Forelimb muscle (tissue), 1 donor: ENCODE results near the gene OR8B12. TPM values are rescaled to one million over a fixed set of nuclear protein-coding genes. Genes with fewer than 3 reads are reported as not detected.
"Not testable (repeated sequence)": the region's sequence is repeated elsewhere in the genome, so short reads cannot be mapped to it uniquely, and the experiment has no call there.

Experiments used
- DNase-seq: peaks from one replicate; pipeline ENCODE4 v3.0.0-alpha.2; 2013; ENCODE audit warnings: low read depth
- polyA plus RNA-seq: library from polyadenylated mRNA; unstranded; fragments of 120-200 nt; gene quantifications from one replicate; pipeline ENCODE4 v1.2.1, GENCODE V29; 2013; ENCODE audit not compliant: insufficient read length

Gene OR8B12
- polyA plus RNA-seq, 1 donor: not detected

DNA sequence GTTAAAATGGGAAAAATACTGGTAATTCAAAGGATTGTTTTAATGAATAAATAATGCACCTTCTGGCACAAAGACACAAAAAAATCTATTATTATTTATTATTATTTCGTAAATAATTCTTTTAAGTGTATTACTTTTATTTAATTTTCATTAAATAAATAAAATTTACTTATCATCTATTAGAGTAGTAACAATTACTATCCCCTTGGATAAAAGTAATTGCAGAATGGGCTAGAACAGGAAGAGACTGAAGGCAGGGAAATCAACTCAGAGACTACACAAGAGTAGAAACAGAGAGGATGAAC, 23.0 kb downstream of the OR8B12 start:
- no peak for DNase-seq

DNA sequence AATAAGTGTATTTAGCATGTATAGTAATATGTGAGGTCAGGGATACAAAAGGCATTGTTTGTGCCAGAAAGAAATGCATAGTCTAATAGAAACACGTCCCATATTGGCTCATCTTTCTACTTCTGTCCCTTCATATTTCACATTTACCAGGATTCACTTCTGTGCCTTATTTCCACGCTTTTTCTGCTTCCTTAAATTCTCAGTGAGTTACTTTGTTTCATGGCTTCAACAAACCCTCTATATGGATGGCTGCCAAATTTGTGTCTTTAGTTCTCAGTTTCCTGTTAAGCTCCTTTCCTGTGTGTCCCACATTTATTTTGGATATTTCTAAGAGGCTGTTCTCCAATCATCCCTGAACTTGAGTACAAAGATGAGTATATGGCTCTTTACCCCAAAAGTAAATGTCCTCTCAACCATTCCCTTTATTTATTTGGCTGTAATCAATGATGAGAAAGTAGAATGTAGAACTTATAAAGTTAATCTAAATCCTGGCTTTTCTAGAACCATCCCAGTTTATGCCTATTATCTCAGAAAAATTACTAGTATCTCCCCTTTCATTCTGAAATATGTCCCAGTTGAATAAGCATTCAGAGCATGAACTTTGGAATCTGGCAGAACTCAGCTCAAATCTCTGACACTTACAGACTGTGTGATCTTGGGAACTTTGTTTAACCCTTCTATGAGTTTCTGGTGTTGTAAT, 23.5 kb downstream of the OR8B12 start:
- DNase-seq: no peak

DNA sequence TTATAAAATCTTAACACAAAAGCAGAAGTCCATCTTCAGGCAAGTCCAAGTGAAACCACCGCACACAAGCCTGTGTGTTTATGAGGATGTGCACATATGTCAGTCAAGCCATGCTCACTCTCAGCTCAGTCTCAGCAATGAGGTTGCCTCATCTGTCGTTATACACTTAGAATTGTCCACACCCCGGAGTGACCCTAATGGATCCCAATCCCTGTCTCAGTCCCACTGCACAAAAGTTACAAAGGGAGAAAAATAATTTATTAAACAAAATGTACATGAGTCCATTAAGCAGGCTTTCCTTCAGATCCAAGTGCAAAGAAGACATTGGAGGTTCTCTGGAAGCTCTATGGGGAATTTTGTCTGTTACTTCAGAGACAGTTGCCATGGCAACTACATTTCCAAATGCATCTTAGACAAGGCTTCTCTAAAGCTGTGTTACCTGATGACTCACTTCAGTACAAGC, 24.4 kb downstream of the OR8B12 start:
- DNase-seq: no peak

DNA sequence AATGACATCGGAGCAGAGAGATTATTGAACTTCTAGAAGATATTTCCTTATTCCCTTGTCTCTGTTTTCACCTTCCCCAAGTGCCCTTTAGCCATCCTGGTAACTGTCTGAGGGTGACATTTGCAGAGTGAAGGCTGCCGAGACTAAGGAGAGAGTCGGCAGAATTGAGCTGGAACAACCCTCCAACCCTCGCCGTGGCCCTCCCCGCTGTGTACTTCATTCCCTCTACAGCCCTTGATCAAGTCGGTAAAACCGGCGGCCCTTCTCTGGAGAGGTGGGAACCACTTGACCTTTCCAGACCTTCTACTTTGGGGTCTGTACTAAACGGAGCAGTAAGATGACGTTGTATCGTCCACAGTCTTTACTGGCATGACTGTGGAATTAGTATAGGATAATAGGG, 26.1 kb downstream of the OR8B12 start:
- no peak for DNase-seq

DNA sequence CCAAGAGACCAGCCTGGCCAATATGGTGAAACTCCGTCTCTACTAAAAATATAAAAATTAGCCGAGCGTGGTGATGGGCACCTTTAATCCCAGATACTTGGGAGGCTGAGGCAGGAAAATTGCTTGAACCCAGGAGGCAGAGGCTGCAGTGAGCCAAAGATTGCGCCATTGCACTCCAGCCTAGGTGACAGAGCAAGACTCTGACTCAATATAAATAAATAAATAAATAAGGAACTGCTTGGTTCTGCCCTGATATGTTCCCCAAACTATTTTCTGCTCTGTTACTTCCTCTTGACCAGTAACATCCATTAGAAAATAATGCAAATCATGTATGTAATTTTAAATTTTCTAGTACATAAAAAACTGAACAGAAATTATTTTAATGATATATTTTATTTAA, 28.8 kb downstream of the OR8B12 start:
- DNase-seq: not testable (repeated sequence)

DNA sequence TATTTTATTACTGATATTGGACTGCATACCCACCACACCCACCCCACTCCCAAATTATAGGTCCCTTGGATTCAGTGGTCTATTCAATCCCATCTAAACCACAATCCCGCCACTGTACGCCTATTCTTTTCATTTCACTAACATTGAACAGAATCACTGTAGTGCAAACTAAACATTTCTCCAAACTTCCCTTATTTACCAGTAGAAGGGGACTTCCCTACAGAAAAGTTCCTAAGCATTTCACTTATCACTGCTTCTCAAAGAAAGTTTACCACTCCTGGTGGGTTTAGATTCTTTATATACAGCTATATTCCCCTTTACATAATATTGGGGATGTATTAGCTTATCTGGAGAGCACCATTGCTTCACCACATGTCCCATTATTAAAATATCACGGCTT, 29.3 kb downstream of the OR8B12 start:
- DNase-seq: no peak

DNA sequence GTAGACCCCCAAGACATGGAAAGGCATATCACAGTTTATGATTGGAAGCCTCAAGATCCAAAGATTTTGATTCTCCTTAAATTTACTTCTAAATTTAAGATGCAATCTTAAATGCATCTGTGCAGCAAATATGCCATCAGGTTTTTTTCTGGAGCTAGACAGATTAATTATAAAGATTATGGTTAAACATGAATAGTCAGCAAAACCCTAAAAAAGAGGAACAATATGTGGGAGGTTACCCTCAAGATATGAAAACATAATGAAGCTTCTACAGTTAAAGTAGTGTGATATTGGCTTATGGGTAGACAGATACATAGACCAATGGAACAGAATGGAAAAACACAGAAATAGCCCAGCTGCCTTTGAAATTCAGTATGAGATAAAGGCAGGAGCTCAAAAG, 31.7 kb downstream of the OR8B12 start:
- DNase-seq: no peak

DNA sequence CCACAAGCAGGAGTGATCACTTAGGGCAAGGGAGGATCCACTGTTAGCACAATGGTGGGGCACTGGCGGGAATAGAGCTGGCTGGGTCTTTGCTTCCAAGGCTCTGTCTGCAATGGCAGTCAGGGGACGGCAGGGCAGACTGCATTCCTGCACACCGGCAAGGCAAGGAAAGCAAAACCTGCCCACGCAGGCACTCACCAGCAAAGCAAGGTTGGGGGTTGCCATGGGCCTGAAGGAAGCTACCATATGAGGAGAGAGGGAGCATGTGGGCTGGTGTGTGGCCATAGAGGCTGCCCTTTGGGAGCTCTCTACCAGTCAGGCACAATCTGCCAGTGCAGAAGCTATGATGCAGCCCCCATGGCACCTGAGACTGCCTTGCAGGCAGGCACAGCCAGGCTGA, 33.2 kb downstream of the OR8B12 start:
- no peak for DNase-seq

DNA sequence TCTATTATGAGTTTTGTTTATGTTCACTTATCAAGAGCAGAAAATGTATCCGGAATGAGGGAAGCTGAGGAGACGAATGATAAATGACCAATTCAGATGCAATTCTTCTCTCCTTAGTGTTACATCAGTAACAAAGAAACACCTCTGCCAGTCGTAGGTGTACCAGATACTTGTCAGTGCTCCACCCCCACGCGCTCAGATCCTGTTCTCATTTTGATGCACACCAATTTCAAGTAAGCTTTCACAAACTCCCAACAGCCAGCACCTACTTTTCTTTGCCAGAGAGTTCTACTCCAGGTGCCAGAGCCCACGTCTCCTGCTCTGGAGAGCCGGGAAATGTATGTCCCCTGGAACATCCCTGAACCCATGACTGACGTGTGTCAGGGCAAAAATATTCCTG, 43.7 kb downstream of the OR8B12 start:
- no peak for DNase-seq

DNA sequence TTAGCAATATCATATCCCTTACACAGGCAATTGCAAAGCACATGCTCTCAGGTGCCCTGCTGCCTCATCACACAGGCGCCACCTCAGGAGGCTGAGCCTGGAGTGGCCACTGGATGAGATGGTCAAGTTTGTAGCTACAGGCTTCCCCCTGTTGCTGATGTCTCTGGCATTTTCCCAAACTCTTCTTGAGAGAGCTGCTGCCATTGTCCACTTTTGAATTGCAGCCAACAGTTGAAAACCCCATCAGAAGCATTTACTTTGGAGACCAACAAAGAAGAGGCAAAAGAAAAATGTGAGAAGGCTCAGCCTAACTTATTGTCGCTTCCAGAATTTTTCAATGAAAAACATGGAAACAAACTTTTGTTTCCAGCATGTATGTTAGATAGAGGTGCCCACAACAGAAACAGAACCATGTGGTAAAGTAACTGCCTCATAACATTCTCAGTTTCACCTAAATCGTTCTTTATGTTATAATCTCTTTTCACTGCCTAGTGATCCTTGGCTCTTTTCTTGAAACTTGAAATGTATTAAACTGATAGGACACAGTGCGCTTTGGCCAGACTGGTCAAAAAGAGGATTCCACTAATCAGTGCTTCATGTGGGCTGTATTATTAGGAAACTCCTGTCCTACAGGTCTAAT, 50.3 kb downstream of the OR8B12 start:
- DNase-seq: no peak

Other genes with a start within 250 kb of the OR8B12 start
- gene OR8D1, start 229.7 kb downstream of the OR8B12 start, polyA plus RNA-seq: 0.05 TPM
- not detected for gene OR8D2, start 223.5 kb downstream of the OR8B12 start, polyA plus RNA-seq
- not detected for gene OR8B2, start 159.2 kb downstream of the OR8B12 start, polyA plus RNA-seq
- not detected for gene OR8B3, start 144.6 kb downstream of the OR8B12 start, polyA plus RNA-seq
- gene OR8B4, start 118.8 kb downstream of the OR8B12 start, polyA plus RNA-seq: not detected
- gene OR8B8, start 98.0 kb downstream of the OR8B12 start, polyA plus RNA-seq: not detected
- 0.25 TPM for gene OR8A1, start 26.3 kb upstream of the OR8B12 start, polyA plus RNA-seq
- gene PANX3, start 67.8 kb upstream of the OR8B12 start, polyA plus RNA-seq: not detected
- gene TBRG1, start 79.2 kb upstream of the OR8B12 start, polyA plus RNA-seq: 23.5 TPM
- gene SIAE, start 130.1 kb upstream of the OR8B12 start, polyA plus RNA-seq: 7.4 TPM
- 3.3 TPM for gene SPA17, start 130.2 kb upstream of the OR8B12 start, polyA plus RNA-seq
- gene NRGN, start 196.3 kb upstream of the OR8B12 start, polyA plus RNA-seq: 4.7 TPM
- gene VSIG2, start 208.6 kb upstream of the OR8B12 start, polyA plus RNA-seq: 1.1 TPM
- 46.2 TPM for gene ESAM, start 218.6 kb upstream of the OR8B12 start, polyA plus RNA-seq